GM10248 (cell line): ENCODE measurements around the gene IFT25.

ENCODE experiments used
- CTCF ChIA-PET: fragments of 300-600 bp; sonication (Branson Sonifier 250); formaldehyde crosslinking; extraction: SDS; loops from one replicate; lab custom pipeline; 2021; ENCODE audit warnings: antibody characterized with exemption; lab: Yijun Ruan, JAX
- POLR2A ChIA-PET: fragments of 350-650 bp; sonication (Branson Sonifier 250); formaldehyde crosslinking; extraction: SDS; loops from one replicate; lab custom pipeline; 2020; ENCODE audit warnings: antibody characterized with exemption; lab: Yijun Ruan, JAX
- DNase-seq: peaks from one replicate; pipeline ENCODE4 v3.0.0; 2012; ENCODE audit errors: extremely low spot score
- TF ChIP-seq, protein P1 (sequence below): IDR thresholded peaks from 2 replicates; pipeline ENCODE4 v1.5.1; 2012; ENCODE audit warnings: mild to moderate bottlenecking, low read depth; ENCODE audit errors: extremely low read depth, missing control alignments, control extremely low read depth

The IFT25 gene

DNA sequence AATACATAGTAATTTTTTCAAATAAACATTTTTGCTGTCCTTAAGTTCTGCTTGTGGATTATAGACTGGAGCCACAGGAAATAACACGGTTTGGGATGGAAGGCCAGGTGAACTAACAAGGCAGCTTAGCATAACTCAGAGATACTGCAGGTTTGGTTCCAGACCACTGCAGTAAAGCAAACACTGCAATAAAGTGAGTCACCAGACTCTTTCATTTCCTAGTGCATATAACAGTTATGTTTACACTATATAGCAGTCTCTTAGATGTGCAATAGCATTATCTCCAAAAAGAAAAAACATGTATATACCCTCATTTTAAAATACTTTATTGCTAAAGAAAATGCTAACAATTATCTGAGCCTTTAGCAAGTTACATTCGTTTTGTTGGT is 22.6 kb upstream of the IFT25 start:
- TF ChIP-seq, protein P1, sequence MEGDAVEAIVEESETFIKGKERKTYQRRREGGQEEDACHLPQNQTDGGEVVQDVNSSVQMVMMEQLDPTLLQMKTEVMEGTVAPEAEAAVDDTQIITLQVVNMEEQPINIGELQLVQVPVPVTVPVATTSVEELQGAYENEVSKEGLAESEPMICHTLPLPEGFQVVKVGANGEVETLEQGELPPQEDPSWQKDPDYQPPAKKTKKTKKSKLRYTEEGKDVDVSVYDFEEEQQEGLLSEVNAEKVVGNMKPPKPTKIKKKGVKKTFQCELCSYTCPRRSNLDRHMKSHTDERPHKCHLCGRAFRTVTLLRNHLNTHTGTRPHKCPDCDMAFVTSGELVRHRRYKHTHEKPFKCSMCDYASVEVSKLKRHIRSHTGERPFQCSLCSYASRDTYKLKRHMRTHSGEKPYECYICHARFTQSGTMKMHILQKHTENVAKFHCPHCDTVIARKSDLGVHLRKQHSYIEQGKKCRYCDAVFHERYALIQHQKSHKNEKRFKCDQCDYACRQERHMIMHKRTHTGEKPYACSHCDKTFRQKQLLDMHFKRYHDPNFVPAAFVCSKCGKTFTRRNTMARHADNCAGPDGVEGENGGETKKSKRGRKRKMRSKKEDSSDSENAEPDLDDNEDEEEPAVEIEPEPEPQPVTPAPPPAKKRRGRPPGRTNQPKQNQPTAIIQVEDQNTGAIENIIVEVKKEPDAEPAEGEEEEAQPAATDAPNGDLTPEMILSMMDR, result no peak
- CTCF ChIA-PET, result interaction anchor here (4.6 kb wide), 1 partner anchor 9 kb away, joined by 22 read pairs; no protein-coding TSS in a partner anchor
- DNase-seq, result no peak
- POLR2A ChIA-PET, result no interaction called here

DNA sequence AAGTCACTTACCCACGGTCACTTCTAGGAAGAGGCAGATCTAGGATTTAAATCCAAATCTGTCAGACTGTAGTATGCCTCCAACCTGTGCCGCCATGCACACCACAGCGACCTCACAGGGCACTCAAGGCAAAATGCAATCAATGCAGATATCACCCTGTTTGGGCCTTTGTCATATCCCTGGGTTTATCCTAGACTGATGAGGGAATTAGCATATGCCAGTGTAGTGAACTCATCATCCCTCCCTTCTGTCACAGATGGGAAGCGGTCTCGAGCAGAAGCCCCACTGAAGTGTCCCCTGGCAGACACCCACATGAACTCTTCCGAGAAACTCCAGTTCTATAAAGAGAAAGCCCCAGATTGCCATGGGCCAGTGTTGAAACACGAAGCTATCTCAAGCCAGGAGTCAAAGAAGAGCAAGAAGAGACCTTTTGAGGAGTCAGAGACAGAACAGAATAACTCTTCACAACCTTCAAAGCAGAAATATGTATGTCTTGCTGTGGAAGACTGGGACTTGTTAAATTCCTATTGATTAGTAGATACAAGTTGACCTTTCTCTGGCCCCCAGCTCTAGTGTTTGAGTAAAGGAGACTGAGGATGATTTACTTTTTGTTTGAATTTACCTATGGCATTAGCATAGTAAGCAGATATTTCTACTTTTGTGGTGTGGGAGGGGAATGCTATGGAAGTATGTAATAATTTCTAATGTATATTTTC is 22.1 kb upstream of the IFT25 start:
- ChIA-PET CTCF (interaction anchor here (4.6 kb wide), 1 partner anchor 8 kb away, joined by 22 read pairs; no protein-coding TSS in a partner anchor), POLR2A (no interaction called here)
- TF ChIP-seq, protein P1, result no peak
- DNase-seq, result no peak

DNA sequence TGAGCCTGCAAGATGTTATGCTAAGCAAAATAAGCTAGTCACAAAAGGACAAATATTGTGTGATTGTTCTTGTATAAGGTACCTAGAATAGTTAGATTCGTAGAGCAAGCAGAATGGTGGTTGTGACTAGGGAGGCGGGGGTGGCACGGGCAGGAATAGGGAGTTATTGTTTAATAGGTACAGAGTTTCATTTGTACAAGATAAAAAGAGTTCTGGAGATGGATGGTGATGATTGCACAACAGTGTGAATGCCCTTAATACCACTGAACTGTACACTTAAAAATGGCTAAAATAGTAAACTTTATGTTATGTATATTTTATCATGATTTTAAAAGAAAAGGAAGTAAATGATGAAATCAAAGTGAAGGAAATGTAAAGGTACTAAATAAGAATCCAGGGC is 21.3 kb upstream of the IFT25 start:
- CTCF ChIA-PET, result interaction anchor here (1.1 to 2.2 kb wide), 6 partner anchors 10 to 115 kb away, joined by 3 to 6 read pairs (median 3); no protein-coding TSS in a partner anchor
- POLR2A ChIA-PET, result no interaction called here
- DNase-seq, result no peak
- TF ChIP-seq, protein P1, result no peak

DNA sequence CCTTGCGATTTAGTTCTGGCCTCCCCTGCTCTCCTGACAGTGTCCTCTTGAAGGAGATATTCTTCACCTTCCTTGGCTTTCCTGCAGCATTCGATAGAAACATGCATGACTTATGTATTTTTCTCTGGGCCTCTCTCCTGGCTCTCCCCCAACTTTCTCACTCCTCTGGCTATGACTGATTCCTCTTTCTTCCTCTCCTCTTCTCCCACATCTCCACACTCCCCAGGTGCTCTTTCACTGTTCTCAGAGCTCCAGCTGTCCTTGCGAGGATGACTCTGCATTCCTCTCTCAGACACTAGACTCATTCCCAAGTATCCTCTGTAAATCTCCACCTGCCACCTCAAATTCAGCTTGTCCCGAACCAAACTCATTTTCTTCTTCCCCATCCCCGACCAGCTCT is 18.6 kb upstream of the IFT25 start:
- TF ChIP-seq, protein P1, result no peak
- ChIA-PET POLR2A (no interaction called here), CTCF (interaction anchor here (1.1 to 7.0 kb wide), 2 partner anchors 16 to 104 kb away, joined by 3 to 129 read pairs; no protein-coding TSS in a partner anchor)
- no peak for DNase-seq

DNA sequence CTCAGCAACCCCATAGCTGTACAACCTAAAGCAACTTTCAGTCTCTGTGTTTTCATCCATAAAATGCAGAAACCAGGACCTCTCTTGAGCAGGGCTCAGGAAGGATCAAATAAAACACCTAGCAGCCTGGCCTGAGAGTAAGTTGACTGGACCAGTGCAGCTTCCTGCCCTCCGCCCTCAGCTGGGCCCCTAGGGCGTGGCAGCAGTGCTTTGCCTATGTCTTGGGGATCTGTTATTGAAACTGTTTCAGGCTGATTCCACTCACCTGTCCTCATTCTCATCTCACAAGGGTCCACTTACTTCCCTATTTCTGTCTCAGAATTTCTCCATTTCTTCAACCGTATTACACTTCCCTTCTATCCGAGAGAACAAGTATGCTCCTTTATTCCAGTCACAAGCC is 18.0 kb upstream of the IFT25 start:
- peak; percentile 41 for DNase-seq
- POLR2A ChIA-PET, result no interaction called here
- TF ChIP-seq, protein P1, result no peak
- CTCF ChIA-PET, result interaction anchor here (1.0 to 7.0 kb wide), 3 partner anchors 9 to 104 kb away, joined by 3 to 129 read pairs (median 4); no protein-coding TSS in a partner anchor

DNA sequence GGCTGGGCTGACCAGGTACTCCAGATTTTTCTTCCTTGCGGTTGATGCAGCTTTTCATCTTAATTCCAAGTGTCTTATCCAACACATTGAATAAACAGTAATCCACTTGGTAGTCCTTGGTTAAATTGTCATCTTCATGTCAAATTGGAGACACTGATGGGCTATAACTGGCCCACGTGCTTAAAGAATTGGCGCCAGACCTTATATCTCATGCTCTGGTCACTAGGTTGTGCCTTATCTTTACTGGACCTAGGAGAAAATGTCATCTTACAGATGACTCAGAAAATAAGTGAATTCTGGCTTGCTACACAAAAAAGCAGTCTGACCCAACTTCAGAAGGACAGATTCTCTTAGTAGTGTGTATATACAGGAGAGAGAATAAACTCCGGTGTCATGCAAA is 16.9 kb upstream of the IFT25 start:
- DNase-seq, result no peak
- POLR2A ChIA-PET, result no interaction called here
- TF ChIP-seq, protein P1, result no peak
- CTCF ChIA-PET, result interaction anchor here (0.7 to 7.0 kb wide), 3 partner anchors 85 to 103 kb away, joined by 3 to 129 read pairs (median 60); no protein-coding TSS in a partner anchor
